Sigmoid colon (tissue), 4 donors: ENCODE measurements around the gene TAS2R4.
"Not testable (repeated sequence)": the region's sequence is repeated elsewhere in the genome, so short reads cannot be mapped to it uniquely, and the experiment has no call there.

Source experiments
- POLR2A ChIP-seq, 2 donors: fragments of 450-650 bp; IDR thresholded peaks; one replicate each; pipeline ENCODE4 v1.6.1; 2016; ENCODE audit warnings: antibody characterized with exemption in 2 of 2, mild to moderate bottlenecking in 2 of 2, moderate library complexity in 2 of 2
- POLR2AphosphoS5 ChIP-seq, 4 donors: sonication (generic); formaldehyde crosslinking; IDR thresholded peaks; one replicate each; pipeline ENCODE4 v1.6.1; 2017; ENCODE audit warnings: antibody characterized with exemption in 4 of 4
- TF ChIP-seq, protein P1 (sequence below), 4 experiments: fragments of 450-650 bp in 3 of 4; fragments of 200-600 bp in 1 of 4; IDR thresholded peaks; one replicate each; pipeline ENCODE4 v1.5.1; 2016 to 2019; ENCODE audit warnings: antibody characterized with exemption in 4 of 4, mild to moderate bottlenecking in 3 of 4, moderate library complexity in 2 of 4

GRCh38 chr7:141822432-141822831 lies 46.0 kb downstream of the TAS2R4 start:
- TF ChIP-seq, protein P1, sequence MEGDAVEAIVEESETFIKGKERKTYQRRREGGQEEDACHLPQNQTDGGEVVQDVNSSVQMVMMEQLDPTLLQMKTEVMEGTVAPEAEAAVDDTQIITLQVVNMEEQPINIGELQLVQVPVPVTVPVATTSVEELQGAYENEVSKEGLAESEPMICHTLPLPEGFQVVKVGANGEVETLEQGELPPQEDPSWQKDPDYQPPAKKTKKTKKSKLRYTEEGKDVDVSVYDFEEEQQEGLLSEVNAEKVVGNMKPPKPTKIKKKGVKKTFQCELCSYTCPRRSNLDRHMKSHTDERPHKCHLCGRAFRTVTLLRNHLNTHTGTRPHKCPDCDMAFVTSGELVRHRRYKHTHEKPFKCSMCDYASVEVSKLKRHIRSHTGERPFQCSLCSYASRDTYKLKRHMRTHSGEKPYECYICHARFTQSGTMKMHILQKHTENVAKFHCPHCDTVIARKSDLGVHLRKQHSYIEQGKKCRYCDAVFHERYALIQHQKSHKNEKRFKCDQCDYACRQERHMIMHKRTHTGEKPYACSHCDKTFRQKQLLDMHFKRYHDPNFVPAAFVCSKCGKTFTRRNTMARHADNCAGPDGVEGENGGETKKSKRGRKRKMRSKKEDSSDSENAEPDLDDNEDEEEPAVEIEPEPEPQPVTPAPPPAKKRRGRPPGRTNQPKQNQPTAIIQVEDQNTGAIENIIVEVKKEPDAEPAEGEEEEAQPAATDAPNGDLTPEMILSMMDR (IDR thresholded peaks at IDR 0.05): not testable (repeated sequence)
- TF ChIP-seq POLR2A, POLR2AphosphoS5 (IDR thresholded peaks at IDR 0.05): not testable (repeated sequence)
